T-helper 22 cell (primary cell): Measurements from ENCODE around the gene ADCYAP1R1.
"Not testable (repeated sequence)": the region's sequence is repeated elsewhere in the genome, so short reads cannot be mapped to it uniquely, and the experiment has no call there.

Experiments used
- DNase-seq: peaks from one replicate; pipeline ENCODE4 v3.0.0-alpha.2; 2020; ENCODE audit warnings: low read depth

Gene ADCYAP1R1

DNA sequence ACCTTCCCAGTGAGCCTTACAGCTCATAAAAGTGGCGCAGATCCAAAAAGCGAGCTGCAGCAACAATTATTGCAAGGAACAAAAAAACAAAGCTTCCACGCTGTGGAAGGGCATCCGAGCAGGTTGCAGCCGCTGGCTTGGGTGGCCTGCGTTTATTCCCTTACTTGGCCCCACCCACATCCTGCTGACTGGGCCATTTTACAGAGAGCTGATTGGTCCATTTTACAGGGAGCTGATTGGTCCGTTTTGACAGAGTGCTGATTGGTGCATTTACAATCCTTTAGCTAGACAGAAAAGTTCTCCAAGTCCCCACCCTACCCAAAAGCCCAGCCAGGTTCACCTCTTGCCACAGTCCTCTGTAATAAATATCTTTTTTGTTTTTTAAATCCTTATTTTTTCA lies 85.1 kb downstream of the ADCYAP1R1 start:
- DNase-seq = no peak

DNA sequence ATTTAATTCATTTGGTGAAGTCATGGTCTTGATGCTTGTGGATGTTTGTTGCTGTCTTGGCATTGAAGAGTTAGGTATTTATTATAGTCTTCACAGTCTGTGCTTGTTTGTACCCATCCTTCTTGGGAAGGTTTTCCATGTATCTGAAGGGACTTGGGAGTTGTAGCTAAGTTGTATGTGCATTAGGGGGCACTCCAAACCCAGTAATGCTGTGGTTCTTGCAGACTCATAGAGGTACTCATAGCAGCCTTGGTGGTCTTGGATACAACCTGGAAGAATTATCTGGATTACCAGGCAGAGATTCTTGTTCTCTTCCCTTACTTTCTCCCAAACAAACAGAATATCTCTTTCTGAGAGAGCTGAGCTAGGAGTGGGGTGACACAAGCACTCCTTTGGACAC lies 93.2 kb downstream of the ADCYAP1R1 start:
- no peak for DNase-seq

DNA sequence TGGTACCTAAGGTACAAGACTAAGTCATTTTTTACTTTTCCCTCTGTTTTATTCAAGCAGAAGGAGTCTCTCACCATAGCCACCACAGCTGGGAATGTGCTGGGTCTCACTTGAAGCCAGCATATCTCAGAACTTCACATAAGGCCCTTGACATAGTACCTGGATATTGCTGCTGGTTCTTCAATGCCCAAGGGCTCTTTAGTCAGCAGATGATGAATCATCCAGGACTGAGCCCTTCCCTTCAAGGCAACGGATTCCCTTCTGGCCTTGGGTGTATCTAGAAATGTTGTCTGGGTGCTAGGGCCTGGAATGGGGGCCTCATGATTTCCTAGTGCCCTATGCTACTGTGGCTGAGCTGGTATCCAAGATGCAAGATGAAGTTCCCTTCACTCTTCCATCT lies 93.9 kb downstream of the ADCYAP1R1 start:
- DNase-seq = no peak

DNA sequence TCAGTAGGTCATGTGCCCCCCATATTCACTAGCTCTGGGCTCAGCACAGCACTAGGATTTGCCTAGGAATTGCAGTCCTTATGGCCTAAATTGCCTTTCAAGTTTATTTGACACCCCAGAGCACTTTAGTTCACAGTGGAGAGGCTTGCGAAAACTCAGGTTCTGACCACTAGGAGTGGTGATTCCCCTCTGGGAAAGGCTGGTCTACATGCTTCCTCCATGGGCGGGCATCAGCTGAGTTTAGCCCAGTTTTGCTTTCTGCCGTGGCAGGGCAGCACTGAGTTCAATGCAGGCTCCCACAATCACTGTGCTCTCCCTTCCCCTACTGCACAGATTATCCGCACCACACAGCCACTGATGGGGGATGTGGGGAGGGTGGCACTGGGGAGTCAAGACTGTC lies 94.4 kb downstream of the ADCYAP1R1 start:
- no peak for DNase-seq

DNA sequence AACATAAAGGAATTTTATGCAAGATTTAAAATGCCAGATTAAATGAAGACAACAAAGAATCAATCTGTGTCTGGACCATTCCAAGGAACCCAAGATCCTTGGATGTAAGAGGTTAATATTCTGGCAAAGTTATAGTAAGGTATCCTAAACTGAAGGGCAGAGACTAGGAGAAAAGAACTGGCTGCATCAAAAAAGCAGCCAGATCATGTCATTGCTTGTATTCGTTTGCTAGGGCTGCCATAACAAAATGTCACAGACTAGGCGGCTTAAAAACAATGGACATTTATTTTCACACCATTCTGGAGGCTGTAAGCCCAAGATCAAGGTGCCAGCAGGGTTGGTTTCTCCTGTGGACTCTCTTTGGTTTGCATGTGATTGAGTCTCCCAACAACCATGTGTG lies 99.7 kb downstream of the ADCYAP1R1 start:
- DNase-seq = no peak

DNA sequence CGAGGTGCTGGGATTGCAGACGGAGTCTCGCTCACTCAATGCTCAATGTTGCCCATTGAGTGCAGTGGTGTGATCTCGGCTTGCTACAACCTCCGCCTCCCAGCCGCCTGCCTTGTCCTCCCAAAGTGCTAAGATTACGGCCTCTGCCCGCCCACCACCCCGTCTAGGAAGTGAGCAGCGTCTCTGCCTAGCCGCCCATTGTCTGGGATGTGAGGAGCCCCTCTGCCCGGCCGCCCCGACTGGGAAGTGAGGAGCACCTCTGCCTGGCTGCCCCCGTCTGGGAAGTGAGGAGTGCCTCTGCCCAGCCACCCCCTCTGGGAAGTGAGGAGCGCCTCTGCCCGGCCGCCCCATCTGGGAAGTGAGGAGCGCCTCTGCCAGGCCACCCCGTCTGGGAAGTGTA lies 101.2 kb downstream of the ADCYAP1R1 start:
- not testable (repeated sequence) for DNase-seq

DNA sequence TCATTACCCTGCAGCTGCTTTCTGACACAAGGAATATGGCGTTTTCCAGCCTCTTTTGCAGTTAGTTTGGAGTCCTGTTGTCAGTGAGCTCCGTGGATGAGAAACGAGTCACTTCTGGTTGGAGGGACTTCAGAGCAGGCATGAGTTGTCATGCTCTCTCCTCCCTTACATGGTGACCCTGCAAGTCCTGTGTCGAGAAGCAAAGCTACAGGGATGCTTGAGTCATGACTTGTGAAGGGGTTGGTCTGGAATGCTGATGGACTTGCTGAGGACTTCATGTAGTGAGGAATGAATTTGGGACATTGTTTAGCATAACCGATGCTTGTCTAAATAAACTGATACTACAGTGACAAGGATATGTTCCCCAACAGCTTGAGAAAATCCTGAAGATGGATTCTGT lies 108.8 kb downstream of the ADCYAP1R1 start:
- DNase-seq = no peak
